ENCODE measurements around the gene F8.
"Not testable (repeated sequence)": the region's sequence is repeated elsewhere in the genome, so short reads cannot be mapped to it uniquely, and the experiment has no call there.

- TF ChIP-seq, protein P1, sequence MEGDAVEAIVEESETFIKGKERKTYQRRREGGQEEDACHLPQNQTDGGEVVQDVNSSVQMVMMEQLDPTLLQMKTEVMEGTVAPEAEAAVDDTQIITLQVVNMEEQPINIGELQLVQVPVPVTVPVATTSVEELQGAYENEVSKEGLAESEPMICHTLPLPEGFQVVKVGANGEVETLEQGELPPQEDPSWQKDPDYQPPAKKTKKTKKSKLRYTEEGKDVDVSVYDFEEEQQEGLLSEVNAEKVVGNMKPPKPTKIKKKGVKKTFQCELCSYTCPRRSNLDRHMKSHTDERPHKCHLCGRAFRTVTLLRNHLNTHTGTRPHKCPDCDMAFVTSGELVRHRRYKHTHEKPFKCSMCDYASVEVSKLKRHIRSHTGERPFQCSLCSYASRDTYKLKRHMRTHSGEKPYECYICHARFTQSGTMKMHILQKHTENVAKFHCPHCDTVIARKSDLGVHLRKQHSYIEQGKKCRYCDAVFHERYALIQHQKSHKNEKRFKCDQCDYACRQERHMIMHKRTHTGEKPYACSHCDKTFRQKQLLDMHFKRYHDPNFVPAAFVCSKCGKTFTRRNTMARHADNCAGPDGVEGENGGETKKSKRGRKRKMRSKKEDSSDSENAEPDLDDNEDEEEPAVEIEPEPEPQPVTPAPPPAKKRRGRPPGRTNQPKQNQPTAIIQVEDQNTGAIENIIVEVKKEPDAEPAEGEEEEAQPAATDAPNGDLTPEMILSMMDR (IDR thresholded peaks at IDR 0.05): not testable (repeated sequence)
- not testable (repeated sequence) for TF ChIP-seq POLR2A, POLR2AphosphoS5 (IDR thresholded peaks at IDR 0.05)
Measured at GRCh38 chrX:154868522-154868921, 154.0 kb downstream of the F8 start.
